NCI-H2227 (cell line): ENCODE results near the gene PATE3.

Source experiments
- DNase-seq: peaks from one replicate; lab custom pipeline; 2025; ENCODE audit not compliant: unreplicated experiment; lab: John Stamatoyannopoulos, UW

The PATE3 gene

GRCh38 chr11:125787827-125788226 is at the start of gene PATE3:
PATE3 (plus strand) TSS chr11:125788127; CDS start chr11:125788152, 25 bp downstream.
- no peak for DNase-seq

GRCh38 chr11:125740617-125741016 is 47.3 kb upstream of the PATE3 start:
- DNase-seq = no peak

- DNase-seq = no peak
Measured at GRCh38 chr11:125743681-125744080, 44.2 kb upstream of the PATE3 start.

- no peak for DNase-seq
Measured at GRCh38 chr11:125745979-125746378, 41.9 kb upstream of the PATE3 start, which contains the start of gene PATE1. PATE1 (plus strand) TSS chr11:125746279; CDS start chr11:125746305, 26 bp downstream.

GRCh38 chr11:125750629-125751028 is 37.3 kb upstream of the PATE3 start:
- DNase-seq = no peak

GRCh38 chr11:125756050-125756449 is 31.9 kb upstream of the PATE3 start:
- no peak for DNase-seq

- no peak for DNase-seq
Measured at GRCh38 chr11:125762445-125762844, 25.5 kb upstream of the PATE3 start.

GRCh38 chr11:125763483-125763882 is 24.4 kb upstream of the PATE3 start:
- DNase-seq = no peak

GRCh38 chr11:125766251-125766650 is 21.7 kb upstream of the PATE3 start:
- no peak for DNase-seq

GRCh38 chr11:125768336-125769046 is 19.4 kb upstream of the PATE3 start:
- DNase-seq = no peak

GRCh38 chr11:125770583-125770982 is 17.3 kb upstream of the PATE3 start:
- no peak for DNase-seq

GRCh38 chr11:125772834-125773505 is 15.0 kb upstream of the PATE3 start:
- DNase-seq = no peak

GRCh38 chr11:125773516-125773915 is 14.4 kb upstream of the PATE3 start:
- DNase-seq = no peak

- DNase-seq = no peak
Measured at GRCh38 chr11:125777309-125777708, 10.6 kb upstream of the PATE3 start.

GRCh38 chr11:125778728-125779127 is 9.2 kb upstream of the PATE3 start, which contains the start of gene PATE2:
PATE2 (minus strand) TSS chr11:125778828; CDS start chr11:125778773, 55 bp downstream.
- DNase-seq = no peak

GRCh38 chr11:125784678-125785077 is 3.2 kb upstream of the PATE3 start:
- no peak for DNase-seq

GRCh38 chr11:125790825-125791224 is 2.9 kb downstream of the PATE3 start:
- DNase-seq = no peak

- DNase-seq = no peak
Measured at GRCh38 chr11:125797641-125798040, 9.7 kb downstream of the PATE3 start.

GRCh38 chr11:125799808-125800207 is 11.9 kb downstream of the PATE3 start:
- DNase-seq = no peak

GRCh38 chr11:125802387-125802786 is 14.5 kb downstream of the PATE3 start:
- DNase-seq = no peak

- no peak for DNase-seq
Measured at GRCh38 chr11:125807909-125808308, 20.0 kb downstream of the PATE3 start.

- no peak for DNase-seq
Measured at GRCh38 chr11:125833016-125833415, 45.1 kb downstream of the PATE3 start, which contains the start of gene PATE4. PATE4 (plus strand) TSS chr11:125833316; CDS start chr11:125833360, 44 bp downstream.
